Esophagus squamous epithelium (tissue), 5 donors: ENCODE measurements around the gene LRRC57. TPM values are rescaled to one million over a fixed set of nuclear protein-coding genes. Genes with fewer than 3 reads are reported as not detected.

ENCODE experiments used
- DNase-seq: peaks from one replicate; lab custom pipeline; 2025; lab: John Stamatoyannopoulos, UW
- H3K27ac ChIP-seq, 4 donors: fragments of 200-600 bp; sonication (generic); one replicate each; pipeline ENCODE4 v1.5.1; 2016 to 2019; ENCODE audit warnings: mild to moderate bottlenecking in 1 of 4
- H3K27me3 ChIP-seq, 4 donors: fragments of 200-600 bp; sonication (generic); 1 replicate in 3 of 4; 2 replicates in 1 of 4; pipeline versions ENCODE4 v1.5.1 to v1.6.0; 2017 to 2021; ENCODE audit warnings: antibody characterized with exemption in 1 of 4
- H3K36me3 ChIP-seq, 3 donors: fragments of 200-600 bp; sonication (generic); one replicate each; pipeline ENCODE4 v1.5.1; 2016 to 2019
- H3K4me1 ChIP-seq, 3 donors: fragments of 200-600 bp; sonication (generic); one replicate each; pipeline ENCODE4 v1.5.1; 2017 to 2019
- H3K4me3 ChIP-seq, 4 donors: fragments of 200-600 bp; sonication (generic); 1 replicate in 3 of 4; 2 replicates in 1 of 4; pipeline ENCODE4 v1.5.1; 2016 to 2019; ENCODE audit warnings: mild to moderate bottlenecking in 2 of 4, moderate library complexity in 1 of 4
- H3K9me3 ChIP-seq, 3 donors: fragments of 200-600 bp; sonication (generic); one replicate each; pipeline ENCODE4 v1.5.1; 2016 to 2019
- POLR2A ChIP-seq, 4 donors: fragments of 450-650 bp; IDR thresholded peaks; one replicate each; pipeline ENCODE4 v1.6.1; 2017; ENCODE audit warnings: antibody characterized with exemption in 4 of 4, mild to moderate bottlenecking in 4 of 4, moderate library complexity in 3 of 4
- WGBS, 2 donors: methylation state at CpG; one replicate each; pipeline ENCODE4 v1.1.5; 2018; 5-methylcytosine and 5-hydroxymethylcytosine counted together
- intact Hi-C: fragments of 100-400 bp; cut with DNase I; formaldehyde crosslinking; loops from one replicate; pipeline ENCODE4 v1.15.0; 2022
- total RNA-seq, 4 donors: library from RNA; depleted of rRNA; stranded (reverse); fragments of >200 nt; gene quantifications; one replicate each; pipeline ENCODE4 v1.1.0, GENCODE V29; 2016
- TF ChIP-seq, protein P1 (sequence below), 6 experiments: fragments of 450-650 bp in 4 of 6; fragments of 200-600 bp in 2 of 6; sonication (generic) in 2 of 6; IDR thresholded peaks; one replicate each; pipeline ENCODE4 v1.5.1; 2016 to 2019; ENCODE audit warnings: antibody characterized with exemption in 6 of 6, mild to moderate bottlenecking in 4 of 6, moderate library complexity in 4 of 6
- donor health status: DM: yes; HTN: yes; CAD: no.

The LRRC57 gene
- total RNA-seq, 4 donors from 2014 or later = 10.5 to 13.0 (median 11.7) TPM

DNA sequence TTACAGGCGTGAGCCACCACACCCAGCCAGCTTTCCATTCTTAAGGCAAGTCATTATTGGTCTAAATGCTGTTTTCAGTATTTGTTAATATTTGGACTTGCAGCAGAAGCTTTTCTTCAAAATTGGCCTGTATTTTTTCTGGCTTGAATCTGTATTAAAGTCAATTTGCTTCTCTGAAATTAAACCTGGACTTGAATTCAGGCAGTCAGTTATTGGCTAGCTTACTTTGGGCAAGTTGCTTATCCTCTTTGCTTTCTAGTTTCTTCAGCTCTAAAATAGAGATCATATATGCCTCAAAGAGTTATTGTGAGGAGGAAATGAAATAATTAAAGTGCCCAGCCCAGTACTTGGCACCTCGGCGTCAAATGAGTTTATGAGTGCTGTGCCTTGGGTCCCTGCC is 44.1 kb upstream of the LRRC57 start:
- no peak for DNase-seq
- Histone ChIP-seq H3K27ac (peak overlapping the region; percentile 47 to 81 (median 70)), H3K4me1 (peaks cover 0 to 48% (median 18%) of the 10 kb centered on the region in 3 donors), H3K9me3 (no peaks in the 10 kb centered on the region), H3K36me3 (no peaks in the 10 kb centered on the region), H3K27me3 (no peaks in the 10 kb centered on the region), H3K4me3 (peak overlapping the region in 1 of 4 donors; percentile 28)
- intact Hi-C loops = no loop called here
- TF ChIP-seq, protein P1, sequence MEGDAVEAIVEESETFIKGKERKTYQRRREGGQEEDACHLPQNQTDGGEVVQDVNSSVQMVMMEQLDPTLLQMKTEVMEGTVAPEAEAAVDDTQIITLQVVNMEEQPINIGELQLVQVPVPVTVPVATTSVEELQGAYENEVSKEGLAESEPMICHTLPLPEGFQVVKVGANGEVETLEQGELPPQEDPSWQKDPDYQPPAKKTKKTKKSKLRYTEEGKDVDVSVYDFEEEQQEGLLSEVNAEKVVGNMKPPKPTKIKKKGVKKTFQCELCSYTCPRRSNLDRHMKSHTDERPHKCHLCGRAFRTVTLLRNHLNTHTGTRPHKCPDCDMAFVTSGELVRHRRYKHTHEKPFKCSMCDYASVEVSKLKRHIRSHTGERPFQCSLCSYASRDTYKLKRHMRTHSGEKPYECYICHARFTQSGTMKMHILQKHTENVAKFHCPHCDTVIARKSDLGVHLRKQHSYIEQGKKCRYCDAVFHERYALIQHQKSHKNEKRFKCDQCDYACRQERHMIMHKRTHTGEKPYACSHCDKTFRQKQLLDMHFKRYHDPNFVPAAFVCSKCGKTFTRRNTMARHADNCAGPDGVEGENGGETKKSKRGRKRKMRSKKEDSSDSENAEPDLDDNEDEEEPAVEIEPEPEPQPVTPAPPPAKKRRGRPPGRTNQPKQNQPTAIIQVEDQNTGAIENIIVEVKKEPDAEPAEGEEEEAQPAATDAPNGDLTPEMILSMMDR (IDR thresholded peaks at IDR 0.05) = no peak
- no peak for TF ChIP-seq POLR2A (IDR thresholded peaks at IDR 0.05)
- WGBS, 2 donors = 73 to 79% methylated on average over 3 of the region's 3 CpGs

DNA sequence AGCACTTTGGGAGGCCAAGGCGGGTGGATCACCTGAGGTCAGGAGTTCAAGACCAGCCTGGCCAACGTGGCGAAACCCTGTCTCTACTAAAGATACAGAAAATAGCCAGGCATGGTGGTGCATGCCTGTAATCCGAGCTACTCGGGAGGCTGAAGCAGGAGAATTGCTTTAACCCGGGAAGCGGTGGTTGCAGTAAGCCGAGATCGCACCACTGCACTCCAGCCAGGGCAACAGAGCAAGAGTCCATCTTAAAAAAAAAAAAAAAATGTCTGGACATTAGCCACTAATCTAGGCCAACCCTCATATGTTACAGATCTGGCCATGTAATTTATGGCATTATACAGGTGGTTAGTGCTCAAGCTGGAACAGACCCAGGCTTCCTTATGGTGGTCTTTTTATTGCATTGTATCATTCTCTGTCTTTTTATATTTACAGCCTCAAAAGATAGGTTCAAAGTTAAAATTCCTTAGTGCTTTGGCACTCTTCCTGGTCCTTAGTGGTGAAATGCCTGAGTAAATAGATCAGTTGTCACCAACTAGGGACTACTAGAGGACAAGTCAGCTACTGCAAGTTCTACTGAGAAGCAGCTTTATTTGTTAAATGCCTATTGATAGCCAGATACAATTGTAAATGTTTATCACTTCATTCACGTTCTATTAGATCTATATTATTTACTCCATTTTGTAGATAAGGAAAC is 42.8 kb upstream of the LRRC57 start:
- DNase-seq = no peak
- no peaks in the 10 kb centered on the region for H3K9me3 ChIP-seq
- H3K27ac ChIP-seq = peak overlapping the region in 3 of 4 donors; percentile 22 to 68 (median 34)
- H3K4me3 ChIP-seq = no peak overlapping the region
- peaks cover 0 to 38% (median 18%) of the 10 kb centered on the region in 3 donors for H3K4me1 ChIP-seq
- no peaks in the 10 kb centered on the region for H3K27me3 ChIP-seq
- 73 to 79% methylated on average over 8 to 9 of the region's 10 CpGs for WGBS, 2 donors
- H3K36me3 ChIP-seq = no peaks in the 10 kb centered on the region
- TF ChIP-seq, protein P1 (IDR thresholded peaks at IDR 0.05) = peak in 4 of 6 experiments; percentile 23 to 39 (median 24)
- no peak for TF ChIP-seq POLR2A (IDR thresholded peaks at IDR 0.05)
- intact Hi-C loops = no loop called here

DNA sequence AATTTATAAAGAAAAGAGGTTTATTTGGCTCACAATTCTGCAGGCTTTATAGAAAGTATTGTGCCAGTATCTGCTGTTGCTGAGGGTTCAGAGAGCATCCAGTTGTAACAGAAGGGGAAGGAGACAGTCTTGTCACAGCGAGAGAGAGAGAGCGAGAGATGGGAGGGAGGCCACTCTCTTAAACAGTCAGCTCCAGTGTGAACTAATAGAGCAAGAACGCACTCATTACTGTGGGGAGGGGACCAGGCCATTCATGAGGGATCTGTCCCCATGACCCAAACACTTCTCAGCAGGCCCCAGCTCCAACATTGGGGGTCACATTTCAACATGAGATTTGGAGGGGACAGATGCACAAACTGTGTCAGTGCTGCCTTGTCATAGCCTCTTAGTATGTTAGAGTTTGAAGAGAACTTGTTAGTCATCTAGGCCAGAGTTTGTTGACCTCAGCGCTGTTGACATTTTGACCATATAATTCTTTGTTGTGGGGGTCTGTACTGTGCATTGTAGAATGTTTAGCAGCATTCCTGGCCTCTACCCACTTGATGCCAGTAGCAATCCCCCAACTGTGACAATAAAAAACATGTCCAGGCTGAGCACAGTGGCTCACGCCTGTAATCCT is 42.1 kb upstream of the LRRC57 start:
- no peak for DNase-seq
- H3K9me3 ChIP-seq = no peaks in the 10 kb centered on the region
- H3K27me3 ChIP-seq = no peaks in the 10 kb centered on the region
- peaks cover 0 to 31% (median 12%) of the 10 kb centered on the region in 3 donors for H3K4me1 ChIP-seq
- no peak overlapping the region for H3K4me3 ChIP-seq
- intact Hi-C loops = no loop called here
- peak overlapping the region in 3 of 4 donors; percentile 22 to 68 (median 34) for H3K27ac ChIP-seq
- H3K36me3 ChIP-seq = no peaks in the 10 kb centered on the region
- 92 to 94% methylated on average over 4 of the region's 5 CpGs for WGBS, 2 donors
- TF ChIP-seq, protein P1 (IDR thresholded peaks at IDR 0.05) = no peak
- no peak for TF ChIP-seq POLR2A (IDR thresholded peaks at IDR 0.05)

DNA sequence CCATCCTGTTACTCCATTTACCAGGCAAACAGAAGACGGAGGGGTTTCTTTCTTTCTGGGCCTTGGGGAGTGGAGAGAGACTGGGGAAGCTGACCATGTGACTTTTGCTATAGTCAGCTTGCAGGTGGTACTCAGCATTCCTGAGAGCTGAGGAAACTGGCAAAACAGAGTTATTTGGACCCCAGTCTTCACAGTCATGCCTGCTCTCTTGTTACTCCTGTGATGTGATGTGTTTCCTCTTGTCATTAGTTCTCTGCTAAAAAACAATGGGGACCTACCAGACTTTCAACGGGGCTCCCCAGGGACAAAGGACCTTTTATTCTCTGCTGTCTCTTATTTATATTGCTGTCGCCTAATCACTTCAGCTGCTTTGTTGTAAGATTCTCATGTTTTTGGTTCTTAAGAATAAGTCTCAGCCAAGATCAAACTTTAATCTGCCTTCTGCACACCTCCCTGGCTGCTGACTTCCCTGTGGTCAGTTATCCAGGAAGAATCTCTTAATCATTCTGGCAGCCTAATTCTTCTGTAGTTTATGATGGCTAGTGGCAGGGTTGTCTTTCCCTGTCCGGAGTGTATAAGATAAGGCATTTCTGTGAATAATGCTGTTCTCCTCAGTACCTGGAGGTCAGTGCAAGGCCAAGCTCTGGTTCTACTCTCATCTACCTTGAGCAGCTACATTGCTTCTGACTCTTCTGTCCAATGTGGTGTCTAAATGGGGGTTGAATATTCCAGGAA is 35.6 kb upstream of the LRRC57 start:
- Histone ChIP-seq H3K27ac (peak overlapping the region in 3 of 4 donors; percentile 47 to 75 (median 65)), H3K4me3 (peak overlapping the region in 3 of 4 donors; percentile 13 to 31 (median 20)), H3K9me3 (no peaks in the 10 kb centered on the region), H3K36me3 (no peaks in the 10 kb centered on the region), H3K27me3 (peaks cover 0 to 4% (median 0%) of the 10 kb centered on the region in 4 donors), H3K4me1 (peaks cover 5 to 55% (median 8%) of the 10 kb centered on the region in 3 donors)
- DNase-seq = no peak
- intact Hi-C loops = no loop called here
- TF ChIP-seq, protein P1 (IDR thresholded peaks at IDR 0.05) = no peak
- TF ChIP-seq POLR2A (IDR thresholded peaks at IDR 0.05) = no peak
- 47 to 68% methylated on average over 4 of the region's 4 CpGs for WGBS, 2 donors
